Activated naive CD4-positive, alpha-beta T cell treated with anti-CD3 and anti-CD28 coated beads, Interleukin-2, amount 50 U/mL, for 24 hours (primary cell): ENCODE results near the gene NKAIN1.
A peak's percentile ranks its signal among the peaks of the same experiment; 100 is the strongest.
"Not testable (repeated sequence)": the region's sequence is repeated elsewhere in the genome, so short reads cannot be mapped to it uniquely, and the experiment has no call there.

ENCODE experiments used
- H3K27ac Mint-ChIP-seq: one replicate; pipeline ENCODE4 v1.8.0; 2021; ENCODE audit warnings: mild to moderate bottlenecking, mixed read lengths
- H3K27me3 Mint-ChIP-seq: one replicate; pipeline ENCODE4 v1.8.0; 2021; ENCODE audit warnings: mixed read lengths
- H3K36me3 Mint-ChIP-seq: one replicate; pipeline ENCODE4 v1.8.0; 2021; ENCODE audit warnings: mixed read lengths
- H3K4me1 Mint-ChIP-seq: one replicate; pipeline ENCODE4 v1.8.0; 2021; ENCODE audit warnings: mixed read lengths
- H3K4me3 Mint-ChIP-seq: one replicate; pipeline ENCODE4 v1.8.0; 2021; ENCODE audit warnings: mild to moderate bottlenecking, mixed read lengths
- H3K9me3 Mint-ChIP-seq: one replicate; pipeline ENCODE4 v1.8.0; 2021; ENCODE audit warnings: mixed read lengths

Gene NKAIN1

GRCh38 chr1:31189696-31190674 is 49.7 kb downstream of the NKAIN1 start:
- H3K27ac Mint-ChIP-seq: no peak overlapping the region
- no peak overlapping the region for H3K4me3 Mint-ChIP-seq
- no peaks in the 10 kb centered on the region for H3K36me3 Mint-ChIP-seq
- no peaks in the 10 kb centered on the region for H3K4me1 Mint-ChIP-seq
- peaks cover 6% of the 10 kb centered on the region for H3K27me3 Mint-ChIP-seq
- H3K9me3 Mint-ChIP-seq: no peaks in the 10 kb centered on the region

GRCh38 chr1:31183927-31184554 is 55.6 kb downstream of the NKAIN1 start:
- Mint-ChIP-seq H3K4me3 (no peak overlapping the region), H3K9me3 (no peaks in the 10 kb centered on the region), H3K4me1 (peaks cover 3% of the 10 kb centered on the region), H3K27me3 (peaks cover 33% of the 10 kb centered on the region), H3K27ac (no peak overlapping the region), H3K36me3 (no peaks in the 10 kb centered on the region)

- Mint-ChIP-seq H3K27ac (no peak overlapping the region), H3K9me3 (no peaks in the 10 kb centered on the region), H3K4me3 (no peak overlapping the region), H3K27me3 (peaks cover 36% of the 10 kb centered on the region), H3K4me1 (peaks cover 3% of the 10 kb centered on the region), H3K36me3 (no peaks in the 10 kb centered on the region)
These were observed 56.6 kb downstream of the NKAIN1 start for GRCh38 chr1:31183126-31183525.

GRCh38 chr1:31182352-31182751 is 57.3 kb downstream of the NKAIN1 start:
- H3K9me3 Mint-ChIP-seq: peaks cover 4% of the 10 kb centered on the region
- H3K27me3 Mint-ChIP-seq: peaks cover 35% of the 10 kb centered on the region

GRCh38 chr1:31181515-31182343 is 58.0 kb downstream of the NKAIN1 start:
- peak overlapping the region; percentile 11 for H3K4me3 Mint-ChIP-seq
- H3K4me1 Mint-ChIP-seq: peaks cover 3% of the 10 kb centered on the region
- peaks cover 30% of the 10 kb centered on the region for H3K27me3 Mint-ChIP-seq
- H3K36me3 Mint-ChIP-seq: peaks cover 2% of the 10 kb centered on the region
- H3K9me3 Mint-ChIP-seq: peaks cover 4% of the 10 kb centered on the region
- H3K27ac Mint-ChIP-seq: no peak overlapping the region

More at GRCh38 chr1:31182352-31182751, 57.3 kb downstream of the NKAIN1 start:
- Mint-ChIP-seq H3K27ac (no peak overlapping the region), H3K4me3 (peak overlapping the region; percentile 11), H3K4me1 (peaks cover 3% of the 10 kb centered on the region), H3K36me3 (peaks cover 2% of the 10 kb centered on the region)

- Mint-ChIP-seq H3K4me1 (peaks cover 3% of the 10 kb centered on the region), H3K36me3 (peaks cover 2% of the 10 kb centered on the region), H3K27me3 (peaks cover 30% of the 10 kb centered on the region), H3K27ac (peak overlapping the region; percentile 14), H3K9me3 (peaks cover 4% of the 10 kb centered on the region), H3K4me3 (no peak overlapping the region)
These were observed 59.3 kb downstream of the NKAIN1 start for GRCh38 chr1:31180338-31180737.

- H3K4me1 Mint-ChIP-seq, H3K36me3 Mint-ChIP-seq: not testable (repeated sequence)
- H3K27me3 Mint-ChIP-seq: peaks cover 15% of the 10 kb centered on the region
These were observed 63.4 kb downstream of the NKAIN1 start for GRCh38 chr1:31176291-31176690.

GRCh38 chr1:31170486-31170735 is 69.3 kb downstream of the NKAIN1 start:
- H3K4me3 Mint-ChIP-seq: no peak overlapping the region
- H3K36me3 Mint-ChIP-seq: no peaks in the 10 kb centered on the region
- peaks cover 5% of the 10 kb centered on the region for H3K4me1 Mint-ChIP-seq
- no peaks in the 10 kb centered on the region for H3K27me3 Mint-ChIP-seq
- no peaks in the 10 kb centered on the region for H3K9me3 Mint-ChIP-seq
- no peak overlapping the region for H3K27ac Mint-ChIP-seq

More at GRCh38 chr1:31176291-31176690, 63.4 kb downstream of the NKAIN1 start:
- H3K9me3 Mint-ChIP-seq, H3K27ac Mint-ChIP-seq, H3K4me3 Mint-ChIP-seq: not testable (repeated sequence)

- no peaks in the 10 kb centered on the region for H3K9me3 Mint-ChIP-seq
- H3K4me3 Mint-ChIP-seq: no peak overlapping the region
- no peaks in the 10 kb centered on the region for H3K36me3 Mint-ChIP-seq
- H3K4me1 Mint-ChIP-seq: peaks cover 9% of the 10 kb centered on the region
- H3K27ac Mint-ChIP-seq: no peak overlapping the region
- peaks cover 1% of the 10 kb centered on the region for H3K27me3 Mint-ChIP-seq
These were observed 73.2 kb downstream of the NKAIN1 start for GRCh38 chr1:31166462-31166861.

GRCh38 chr1:31164291-31164690 is 75.4 kb downstream of the NKAIN1 start:
- no peak overlapping the region for H3K27ac Mint-ChIP-seq
- H3K36me3 Mint-ChIP-seq: no peaks in the 10 kb centered on the region
- peaks cover 1% of the 10 kb centered on the region for H3K27me3 Mint-ChIP-seq
- no peaks in the 10 kb centered on the region for H3K9me3 Mint-ChIP-seq
- H3K4me3 Mint-ChIP-seq: no peak overlapping the region
- peaks cover 5% of the 10 kb centered on the region for H3K4me1 Mint-ChIP-seq

- peaks cover 1% of the 10 kb centered on the region for H3K27me3 Mint-ChIP-seq
- H3K4me1 Mint-ChIP-seq: peaks cover 5% of the 10 kb centered on the region
- no peaks in the 10 kb centered on the region for H3K36me3 Mint-ChIP-seq
- H3K9me3 Mint-ChIP-seq: no peaks in the 10 kb centered on the region
- H3K4me3 Mint-ChIP-seq: no peak overlapping the region
- no peak overlapping the region for H3K27ac Mint-ChIP-seq
These were observed 75.8 kb downstream of the NKAIN1 start for GRCh38 chr1:31163866-31164265.

GRCh38 chr1:31161571-31161970 is 78.1 kb downstream of the NKAIN1 start:
- H3K27me3 Mint-ChIP-seq: peaks cover 1% of the 10 kb centered on the region
- peaks cover 5% of the 10 kb centered on the region for H3K4me1 Mint-ChIP-seq
- no peak overlapping the region for H3K4me3 Mint-ChIP-seq
- no peaks in the 10 kb centered on the region for H3K36me3 Mint-ChIP-seq
- no peak overlapping the region for H3K27ac Mint-ChIP-seq
- no peaks in the 10 kb centered on the region for H3K9me3 Mint-ChIP-seq

- Mint-ChIP-seq H3K27ac (peak overlapping the region; percentile 72), H3K4me1 (peaks cover 10% of the 10 kb centered on the region), H3K4me3 (no peak overlapping the region), H3K9me3 (no peaks in the 10 kb centered on the region), H3K27me3 (peaks cover 1% of the 10 kb centered on the region), H3K36me3 (no peaks in the 10 kb centered on the region)
These were observed 79.6 kb downstream of the NKAIN1 start for GRCh38 chr1:31159869-31160611.

- Mint-ChIP-seq H3K9me3 (no peaks in the 10 kb centered on the region), H3K4me3 (no peak overlapping the region), H3K27me3 (peaks cover 1% of the 10 kb centered on the region), H3K27ac (no peak overlapping the region), H3K36me3 (no peaks in the 10 kb centered on the region), H3K4me1 (peaks cover 10% of the 10 kb centered on the region)
These were observed 80.4 kb downstream of the NKAIN1 start for GRCh38 chr1:31159323-31159722.

- Mint-ChIP-seq H3K36me3 (no peaks in the 10 kb centered on the region), H3K4me1 (peaks cover 5% of the 10 kb centered on the region), H3K9me3 (no peaks in the 10 kb centered on the region), H3K4me3 (peak overlapping the region; percentile 90), H3K27me3 (no peaks in the 10 kb centered on the region), H3K27ac (peak overlapping the region; percentile 52)
These were observed 84.4 kb downstream of the NKAIN1 start for GRCh38 chr1:31155216-31155806.
